IMR-90 (cell line): ENCODE results near the gene PCSK1N. TPM values are rescaled to one million over a fixed set of nuclear protein-coding genes. Genes with fewer than 3 reads are reported as not detected.

Experiments
- ATAC-seq: fragments of 200-7000 bp; cut with Tn5 transposase; 2 replicates; pipeline ENCODE4 v1.9.1; 2020; ENCODE audit warnings: low read depth, mild to moderate bottlenecking, moderate library complexity
- BruUV-seq: library from RNA; stranded (reverse); fragments of 400-500 nt; replicated peaks from 2 replicates; lab custom pipeline; 2021; lab: Mats Ljungman, UMichigan
- CTCF ChIA-PET: fragments of 300-600 bp; formaldehyde crosslinking; extraction: SDS; loops from one replicate; lab custom pipeline; 2021; ENCODE audit warnings: antibody characterized with exemption; lab: Yijun Ruan, JAX
- POLR2A ChIA-PET: fragments of 300-600 bp; sonication (Branson Sonifier 250); formaldehyde crosslinking; loops from one replicate; lab custom pipeline; 2022; ENCODE audit warnings: antibody characterized with exemption; ENCODE audit not compliant: unreplicated experiment; lab: Charles Lee
- DNase-seq: peaks from one replicate; pipeline ENCODE4 v3.0.0; 2013
- H2AFZ ChIP-seq: replicated peaks from 2 replicates; pipeline ENCODE3; 2013; ENCODE audit warnings: low read length, mild to moderate bottlenecking; ENCODE audit not compliant: poor library complexity
- H2AK5ac ChIP-seq: 2 replicates; pipeline ENCODE4 v1.6.1; 2013; ENCODE audit warnings: low read depth, low read length, inconsistent platforms
- H2AK9ac ChIP-seq: replicated peaks from 2 replicates; pipeline ENCODE3; 2013; ENCODE audit warnings: mild to moderate bottlenecking, low read depth, low read length, moderate library complexity; ENCODE audit not compliant: poor library complexity
- H2BK120ac ChIP-seq: 2 replicates; pipeline ENCODE4 v1.6.1; 2013; ENCODE audit warnings: low read depth, low read length, inconsistent platforms
- H2BK15ac ChIP-seq: 3 replicates; pipeline ENCODE4 v1.6.1; 2013; ENCODE audit warnings: low read depth, low read length, inconsistent platforms
- H2BK20ac ChIP-seq: 2 replicates; pipeline ENCODE4 v1.6.1; 2013; ENCODE audit warnings: low read depth, mild to moderate bottlenecking, inconsistent platforms, low read length, moderate library complexity
- H2BK5ac ChIP-seq: 2 replicates; pipeline ENCODE4 v1.6.1; 2013; ENCODE audit warnings: mild to moderate bottlenecking, low read depth, low read length, inconsistent platforms; ENCODE audit not compliant: poor library complexity, severe bottlenecking
- H3K14ac ChIP-seq: replicated peaks from 2 replicates; pipeline ENCODE4 v1.6.1; 2013; ENCODE audit warnings: low read depth, low read length, inconsistent platforms
- H3K18ac ChIP-seq: 2 replicates; pipeline ENCODE4 v1.6.1; 2013; ENCODE audit warnings: low read depth, low read length, control low read depth
- H3K23ac ChIP-seq: 2 replicates; pipeline ENCODE4 v1.6.1; 2013; ENCODE audit warnings: low read depth, low read length, inconsistent platforms
- H3K27ac ChIP-seq: 2 replicates; pipeline ENCODE4 v1.5.1; 2013; ENCODE audit warnings: mild to moderate bottlenecking, control low read depth, low read length; ENCODE audit not compliant: insufficient read depth
- H3K27me3 ChIP-seq: 2 replicates; pipeline ENCODE4 v1.6.1; 2013; ENCODE audit warnings: low read length; ENCODE audit not compliant: control insufficient read depth, insufficient read depth
- H3K36me3 ChIP-seq: 2 replicates; pipeline ENCODE4 v1.6.1; 2013; ENCODE audit warnings: low read length, mixed read lengths; ENCODE audit not compliant: control insufficient read depth, insufficient read depth
- H3K4ac ChIP-seq: 2 replicates; pipeline ENCODE4 v1.6.1; 2013; ENCODE audit warnings: low read depth, low read length, inconsistent platforms
- H3K4me1 ChIP-seq: 2 replicates; pipeline ENCODE4 v1.6.1; 2013; ENCODE audit warnings: low read length, mixed read lengths; ENCODE audit not compliant: control insufficient read depth, insufficient read depth
- H3K4me2 ChIP-seq: 2 replicates; pipeline ENCODE4 v1.6.1; 2013; ENCODE audit warnings: low read depth, mild to moderate bottlenecking, control low read depth, low read length, moderate library complexity
- H3K4me3 ChIP-seq: 2 replicates; pipeline ENCODE4 v1.5.1; 2013; ENCODE audit warnings: low read depth, mild to moderate bottlenecking, control low read depth, low read length, moderate library complexity; ENCODE audit not compliant: insufficient read depth
- H3K56ac ChIP-seq: 2 replicates; pipeline ENCODE4 v1.6.1; 2013; ENCODE audit warnings: low read length, inconsistent platforms; ENCODE audit not compliant: insufficient read depth; ENCODE audit errors: extremely low read depth
- H3K79me1 ChIP-seq, 2 experiments: 2 replicates each; pipeline ENCODE4 v1.6.1; 2013; ENCODE audit warnings: low read length in 2 of 2, inconsistent platforms in 1 of 2, low read depth in 1 of 2
- H3K9ac ChIP-seq: 2 replicates; pipeline ENCODE4 v1.6.1; 2013; ENCODE audit warnings: low read depth, low read length, control low read depth
- H3K9me1 ChIP-seq: 2 replicates; pipeline ENCODE4 v1.6.1; 2013; ENCODE audit warnings: low read length, inconsistent platforms; ENCODE audit not compliant: insufficient read depth
- H3K9me3 ChIP-seq: 2 replicates; pipeline ENCODE4 v1.6.1; 2013; ENCODE audit warnings: low read length; ENCODE audit not compliant: control insufficient read depth, insufficient read depth
- H4K20me1 ChIP-seq: 2 replicates; pipeline ENCODE4 v1.6.1; 2013; ENCODE audit warnings: low read length, inconsistent platforms; ENCODE audit not compliant: insufficient read depth
- H4K5ac ChIP-seq: 2 replicates; pipeline ENCODE4 v1.6.1; 2013; ENCODE audit warnings: mild to moderate bottlenecking, low read depth, low read length, control low read depth
- H4K8ac ChIP-seq, 2 experiments: 2 replicates each; pipeline ENCODE4 v1.6.1; 2013; ENCODE audit warnings: low read depth in 2 of 2, low read length in 2 of 2, control low read depth in 1 of 2, inconsistent platforms in 1 of 2
- H4K91ac ChIP-seq: 2 replicates; pipeline ENCODE4 v1.6.1; 2013; ENCODE audit warnings: low read depth, low read length, inconsistent platforms; ENCODE audit not compliant: insufficient read depth
- BHLHE40 ChIP-seq: fragments of 150-350 bp; IDR thresholded peaks from 2 replicates; pipeline ENCODE4 v1.6.1; 2016; ENCODE audit warnings: mild to moderate bottlenecking, low read depth, low read length
- CEBPB ChIP-seq: IDR thresholded peaks from 2 replicates; pipeline ENCODE4 v1.6.1; 2012; ENCODE audit warnings: low read depth, low read length, improper control_type of control experiment
- CHD1 ChIP-seq: IDR thresholded peaks from 2 replicates; pipeline ENCODE4 v1.6.1; 2012; ENCODE audit warnings: low read depth, low read length, improper control_type of control experiment
- FOS ChIP-seq: fragments of 150-350 bp; IDR thresholded peaks from 2 replicates; pipeline ENCODE4 v1.6.1; 2016; ENCODE audit warnings: low read depth, low read length
- POLR2A ChIP-seq: IDR thresholded peaks from 2 replicates; pipeline ENCODE4 v1.6.1; 2012; ENCODE audit warnings: mild to moderate bottlenecking, low read depth, low read length
- RAD21 ChIP-seq: IDR thresholded peaks from 2 replicates; pipeline ENCODE4 v1.6.1; 2012; ENCODE audit warnings: low read length, improper control_type of control experiment
- WGBS, 2 experiments: methylation state at CpG; one replicate each; pipeline versions ENCODE4 v1.1.5 to v1.1.7; 2013; ENCODE audit warnings: missing lambda C conversion rate in 2 of 2; ENCODE audit not compliant: insufficient read length in 1 of 2; ENCODE audit errors: extremely low coverage in 2 of 2; 5-methylcytosine and 5-hydroxymethylcytosine counted together
- dilution Hi-C: fragments of 300-500 bp; cut with HindIII; formaldehyde crosslinking; loops from one replicate; pipeline ENCODE4 v1.14.3; 2018; ENCODE audit warnings: low sequenced_read_pairs; ENCODE audit not compliant: unreplicated experiment
- in situ Hi-C: fragments of 300-500 bp; cut with MboI; formaldehyde crosslinking; loops from 3 replicates; pipeline ENCODE4 v1.14.3; 2019; ENCODE audit warnings: low sequenced_read_pairs, inconsistent platforms, mixed read lengths
- intact Hi-C: fragments of 100-400 bp; cut with micrococcal nuclease; formaldehyde crosslinking; loops from 2 replicates; pipeline ENCODE4 v1.10.0; 2022
- polyA plus RNA-seq, 3 experiments: library from polyadenylated mRNA; depleted of rRNA; stranded (reverse); fragments of >200 nt; gene quantifications; 2 replicates each; pipeline ENCODE4 v1.2.3, GENCODE V29; 2012; ENCODE audit warnings: low replicate concordance in 1 of 3
- total RNA-seq: library from RNA; depleted of rRNA; stranded (reverse); fragments of >200 nt; gene quantifications from 2 replicates; pipeline ENCODE4 v1.2.3, GENCODE V29; 2012
- TF ChIP-seq, protein P1 (sequence below): fragments of 150-350 bp; IDR thresholded peaks from 2 replicates; pipeline ENCODE4 v1.6.1; 2017; ENCODE audit warnings: mild to moderate bottlenecking, antibody characterized with exemption, low read length, low read depth
- TF ChIP-seq, protein P2 (sequence below): fragments of 150-350 bp; IDR thresholded peaks from 2 replicates; pipeline ENCODE4 v1.6.1; 2016; ENCODE audit warnings: low read depth, mild to moderate bottlenecking, low read length, moderate library complexity, borderline replicate concordance

Gene PCSK1N
- total and polyA plus RNA-seq, 2 of the 4 experiments (the other 2 are of a cell fraction), result 0.12 TPM; not detected in 1

DNA sequence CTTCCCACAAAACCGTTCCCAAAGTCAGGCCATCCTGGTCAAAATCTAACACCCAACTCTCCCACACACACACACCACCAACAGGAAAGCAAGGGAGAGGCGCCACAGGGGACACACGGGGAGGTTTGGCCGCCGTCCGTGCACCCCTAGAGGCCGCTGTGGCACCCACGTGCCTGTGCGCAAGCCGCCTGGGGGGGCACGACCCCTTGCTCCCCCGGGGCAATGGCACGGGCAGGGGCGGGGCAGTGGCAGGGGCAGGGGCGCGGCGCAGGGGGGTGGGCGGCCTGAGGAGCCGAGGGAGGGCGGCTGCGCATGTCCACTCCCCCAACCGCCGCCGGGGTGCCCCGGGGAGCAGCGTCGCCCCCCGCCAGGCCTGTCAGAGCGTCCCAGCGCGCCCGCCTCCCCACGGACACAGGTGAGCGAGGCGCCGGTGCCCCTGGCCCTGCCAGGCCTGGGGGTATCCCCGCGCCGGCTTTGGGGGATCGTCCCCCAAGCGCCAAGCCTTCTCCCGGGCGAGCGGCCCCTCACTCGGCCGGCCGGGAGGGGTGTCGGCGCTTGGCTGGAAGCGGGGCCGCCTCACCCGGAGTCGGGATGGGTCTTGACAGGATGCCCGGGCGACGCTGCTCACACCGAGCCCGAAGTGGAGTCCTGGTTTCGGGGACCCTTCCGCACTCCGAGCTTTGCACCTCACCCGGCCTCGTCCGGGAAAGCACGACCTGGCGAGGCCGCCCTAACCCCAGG lies 9.1 kb downstream of the PCSK1N start, which contains the start of gene ERAS:
Gene ERAS (plus strand): TSS at position 379 of the 741 bp plus-strand sequence. CDS start 2,611 bp downstream, outside the sequence.
- Histone ChIP-seq H3K9ac (no peak within 1 kb of the TSS), H2AK5ac (no peak within 1 kb of the TSS), H3K27me3 (peaks cover 22% of the 10 kb centered on the region), H3K14ac (no peak within 1 kb of the TSS), H3K9me1 (no peaks in the 10 kb centered on the region), H3K4me1 (no peaks in the 10 kb centered on the region), H2BK20ac (no peak within 1 kb of the TSS), H2BK15ac (no peak within 1 kb of the TSS), H3K56ac (no peak within 1 kb of the TSS; the same call in 1 of the 2 replicates), H3K4me3 (no peak within 1 kb of the TSS), H3K36me3 (peaks cover 8% of the 10 kb centered on the region; the same call in 1 of the 2 replicates), H2BK120ac (no peak within 1 kb of the TSS), H2BK5ac (no peak within 1 kb of the TSS), H4K20me1 (no peaks in the 10 kb centered on the region), H3K79me1 (no peaks in the 10 kb centered on the region), H4K91ac (no peak within 1 kb of the TSS), H3K9me3 (peaks cover 8% of the 10 kb centered on the region), H3K4ac (no peak within 1 kb of the TSS), H3K27ac (no peak within 1 kb of the TSS), H2AFZ (peak within 1 kb of the TSS; percentile 11), H3K23ac (no peak within 1 kb of the TSS), H3K4me2 (no peak within 1 kb of the TSS), H4K8ac (no peak within 1 kb of the TSS), H3K18ac (no peak within 1 kb of the TSS), H4K5ac (no peak within 1 kb of the TSS), H2AK9ac (no peak within 1 kb of the TSS)
- TF ChIP-seq RAD21 (no peak), FOS (no peak), CEBPB (no peak), BHLHE40 (no peak), CHD1 (no peak), POLR2A (no peak)
- TF ChIP-seq, protein P1, sequence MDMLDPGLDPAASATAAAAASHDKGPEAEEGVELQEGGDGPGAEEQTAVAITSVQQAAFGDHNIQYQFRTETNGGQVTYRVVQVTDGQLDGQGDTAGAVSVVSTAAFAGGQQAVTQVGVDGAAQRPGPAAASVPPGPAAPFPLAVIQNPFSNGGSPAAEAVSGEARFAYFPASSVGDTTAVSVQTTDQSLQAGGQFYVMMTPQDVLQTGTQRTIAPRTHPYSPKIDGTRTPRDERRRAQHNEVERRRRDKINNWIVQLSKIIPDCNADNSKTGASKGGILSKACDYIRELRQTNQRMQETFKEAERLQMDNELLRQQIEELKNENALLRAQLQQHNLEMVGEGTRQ, result no peak
- TF ChIP-seq, protein P2, sequence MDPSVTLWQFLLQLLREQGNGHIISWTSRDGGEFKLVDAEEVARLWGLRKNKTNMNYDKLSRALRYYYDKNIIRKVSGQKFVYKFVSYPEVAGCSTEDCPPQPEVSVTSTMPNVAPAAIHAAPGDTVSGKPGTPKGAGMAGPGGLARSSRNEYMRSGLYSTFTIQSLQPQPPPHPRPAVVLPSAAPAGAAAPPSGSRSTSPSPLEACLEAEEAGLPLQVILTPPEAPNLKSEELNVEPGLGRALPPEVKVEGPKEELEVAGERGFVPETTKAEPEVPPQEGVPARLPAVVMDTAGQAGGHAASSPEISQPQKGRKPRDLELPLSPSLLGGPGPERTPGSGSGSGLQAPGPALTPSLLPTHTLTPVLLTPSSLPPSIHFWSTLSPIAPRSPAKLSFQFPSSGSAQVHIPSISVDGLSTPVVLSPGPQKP, result no peak
- dilution Hi-C loops, result no loop called here
- BruUV-seq, result no TSS peak
- ATAC-seq (no peak), DNase-seq (no peak)
- intact Hi-C loops, result no loop called here
- POLR2A ChIA-PET, result no interaction called here
- in situ Hi-C loops, result no loop called here
- CTCF ChIA-PET, result interaction anchor here (0.6 kb wide), 1 partner anchor 41 kb away, joined by 3 read pairs; no protein-coding TSS in a partner anchor
- WGBS, 2 experiments, result 48% methylated on average over 43 of the region's 67 CpGs; no CpG with 5 or more reads in 1 of the 2 experiments
